OCI-LY7 (cell line): ENCODE measurements around the gene SMOC2. TPM values are rescaled to one million over a fixed set of nuclear protein-coding genes. Genes with fewer than 3 reads are reported as not detected.
"Not testable (repeated sequence)": the region's sequence is repeated elsewhere in the genome, so short reads cannot be mapped to it uniquely, and the experiment has no call there.

ENCODE experiments used
- BruUV-seq: library from RNA; stranded (reverse); fragments of 400-500 nt; replicated peaks from 2 replicates; lab custom pipeline; 2021; lab: Mats Ljungman, UMichigan
- CTCF ChIA-PET: fragments of 300-600 bp; sonication (Branson Sonifier 250); formaldehyde crosslinking; loops from one replicate; lab custom pipeline; 2022; ENCODE audit warnings: antibody characterized with exemption; ENCODE audit not compliant: unreplicated experiment; lab: Charles Lee
- POLR2A ChIA-PET: fragments of 300-600 bp; sonication (Branson Sonifier 250); formaldehyde crosslinking; loops from one replicate; lab custom pipeline; 2022; ENCODE audit warnings: antibody characterized with exemption; lab: Charles Lee
- DNase-seq: peaks from one replicate; pipeline ENCODE4 v3.0.0-alpha.2; 2015; ENCODE audit warnings: low spot score
- H2AFZ ChIP-seq: fragments of 200-600 bp; sonication (generic), shearing (Covaris generic); 2 replicates; pipeline ENCODE4 v1.6.1; 2014; ENCODE audit warnings: mild to moderate bottlenecking, antibody characterized with exemption, low read length, moderate library complexity
- H3K27ac ChIP-seq: fragments of 200-600 bp; sonication (generic); 2 replicates; pipeline ENCODE4 v1.5.1; 2014; ENCODE audit warnings: mixed run types, low read depth, mild to moderate bottlenecking, moderate library complexity, low read length, inconsistent platforms; ENCODE audit not compliant: poor library complexity, severe bottlenecking
- H3K36me3 ChIP-seq: fragments of 200-600 bp; sonication (generic); 2 replicates; pipeline ENCODE4 v1.6.1; 2014; ENCODE audit warnings: mild to moderate bottlenecking, antibody characterized with exemption, low read length, moderate library complexity, mixed read lengths; ENCODE audit not compliant: insufficient read depth
- H3K4me1 ChIP-seq: fragments of 200-600 bp; sonication (generic); 2 replicates; pipeline ENCODE4 v1.5.1; 2014; ENCODE audit warnings: mild to moderate bottlenecking, low read length; ENCODE audit not compliant: insufficient read depth, poor library complexity, severe bottlenecking
- H3K4me2 ChIP-seq: fragments of 200-600 bp; sonication (generic); 2 replicates; pipeline ENCODE4 v1.6.1; 2014; ENCODE audit warnings: mild to moderate bottlenecking, low read length
- H3K4me3 ChIP-seq: fragments of 200-600 bp; sonication (generic); 2 replicates; pipeline ENCODE4 v1.5.1; 2014; ENCODE audit warnings: mild to moderate bottlenecking, low read depth, low read length; ENCODE audit not compliant: poor library complexity, severe bottlenecking
- H3K79me2 ChIP-seq: fragments of 200-600 bp; sonication (generic); 2 replicates; pipeline ENCODE4 v1.6.1; 2016; ENCODE audit warnings: low read depth, mild to moderate bottlenecking, low read length, moderate library complexity, mixed read lengths; ENCODE audit not compliant: insufficient read depth
- H3K9me2 ChIP-seq: fragments of 200-600 bp; sonication (generic); 2 replicates; pipeline ENCODE4 v1.6.1; 2016; ENCODE audit warnings: mild to moderate bottlenecking, low read length, mixed read lengths; ENCODE audit not compliant: insufficient read depth
- H3K9me3 ChIP-seq: fragments of 200-600 bp; sonication (generic); 2 replicates; pipeline ENCODE4 v1.6.1; 2014; ENCODE audit warnings: mild to moderate bottlenecking, mixed run types, low read length, mixed read lengths
- H4K20me1 ChIP-seq: fragments of 200-600 bp; sonication (generic); 2 replicates; pipeline ENCODE4 v1.6.1; 2014; ENCODE audit warnings: mild to moderate bottlenecking, antibody characterized with exemption, low read length, moderate library complexity, mixed read lengths; ENCODE audit not compliant: insufficient read depth
- EZH2phosphoT487 ChIP-seq: fragments of 200-600 bp; sonication (generic); IDR thresholded peaks from 2 replicates; pipeline ENCODE4 v1.6.1; 2018; ENCODE audit warnings: low read depth, borderline replicate concordance, mild to moderate bottlenecking, mixed run types, antibody characterized with exemption, low read length, moderate library complexity, mixed read lengths
- intact Hi-C: fragments of 100-400 bp; cut with micrococcal nuclease; formaldehyde crosslinking; loops from one replicate; pipeline ENCODE4 v1.10.0; 2022; ENCODE audit not compliant: unreplicated experiment
- total RNA-seq, 2 experiments: library from RNA; depleted of rRNA in 1 of 2; stranded (reverse); fragments of >200 nt in 1 of 2; shearing (Covaris generic) in 1 of 2; gene quantifications; 2 replicates each; pipeline ENCODE4 v1.2.3, GENCODE V29; 2014 to 2022
- TF ChIP-seq, protein P1 (sequence below): fragments of 200-600 bp; sonication (generic); conservative IDR thresholded peaks from 2 replicates; pipeline ENCODE4 v1.5.1; 2014; ENCODE audit warnings: mild to moderate bottlenecking, antibody characterized with exemption, low read length, moderate library complexity, mixed read lengths

Gene SMOC2
- total RNA-seq, 2 experiments from 2014 or later, result not detected

- Histone ChIP-seq H3K9me2 (no peaks in the 10 kb centered on the region), H3K4me2 (no peak overlapping the region), H3K4me3 (no peak overlapping the region), H2AFZ (no peak overlapping the region), H3K36me3 (no peaks in the 10 kb centered on the region), H3K4me1 (no peaks in the 10 kb centered on the region), H3K27ac (no peak overlapping the region), H3K79me2 (no peaks in the 10 kb centered on the region), H3K9me3 (no peaks in the 10 kb centered on the region), H4K20me1 (no peaks in the 10 kb centered on the region)
- intact Hi-C loops, result no loop called here
- TF ChIP-seq EZH2phosphoT487, result no peak
- TF ChIP-seq, protein P1, sequence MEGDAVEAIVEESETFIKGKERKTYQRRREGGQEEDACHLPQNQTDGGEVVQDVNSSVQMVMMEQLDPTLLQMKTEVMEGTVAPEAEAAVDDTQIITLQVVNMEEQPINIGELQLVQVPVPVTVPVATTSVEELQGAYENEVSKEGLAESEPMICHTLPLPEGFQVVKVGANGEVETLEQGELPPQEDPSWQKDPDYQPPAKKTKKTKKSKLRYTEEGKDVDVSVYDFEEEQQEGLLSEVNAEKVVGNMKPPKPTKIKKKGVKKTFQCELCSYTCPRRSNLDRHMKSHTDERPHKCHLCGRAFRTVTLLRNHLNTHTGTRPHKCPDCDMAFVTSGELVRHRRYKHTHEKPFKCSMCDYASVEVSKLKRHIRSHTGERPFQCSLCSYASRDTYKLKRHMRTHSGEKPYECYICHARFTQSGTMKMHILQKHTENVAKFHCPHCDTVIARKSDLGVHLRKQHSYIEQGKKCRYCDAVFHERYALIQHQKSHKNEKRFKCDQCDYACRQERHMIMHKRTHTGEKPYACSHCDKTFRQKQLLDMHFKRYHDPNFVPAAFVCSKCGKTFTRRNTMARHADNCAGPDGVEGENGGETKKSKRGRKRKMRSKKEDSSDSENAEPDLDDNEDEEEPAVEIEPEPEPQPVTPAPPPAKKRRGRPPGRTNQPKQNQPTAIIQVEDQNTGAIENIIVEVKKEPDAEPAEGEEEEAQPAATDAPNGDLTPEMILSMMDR, result no peak
- BruUV-seq, result no TSS peak
- ChIA-PET CTCF (no interaction called here), POLR2A (no interaction called here)
- no peak for DNase-seq
These were observed 263.0 kb downstream of the SMOC2 start for GRCh38 chr6:168703990-168704389.

GRCh38 chr6:168704678-168705077 lies 263.7 kb downstream of the SMOC2 start:
- Histone ChIP-seq H3K36me3 (no peaks in the 10 kb centered on the region), H3K4me3 (no peak overlapping the region), H3K27ac (no peak overlapping the region), H3K9me3 (no peaks in the 10 kb centered on the region), H3K79me2 (no peaks in the 10 kb centered on the region), H3K4me2 (no peak overlapping the region), H4K20me1 (no peaks in the 10 kb centered on the region), H3K4me1 (no peaks in the 10 kb centered on the region), H3K9me2 (no peaks in the 10 kb centered on the region), H2AFZ (no peak overlapping the region)
- no peak for TF ChIP-seq EZH2phosphoT487
- TF ChIP-seq, protein P1, result no peak
- DNase-seq, result no peak
- BruUV-seq, result no TSS peak
- POLR2A ChIA-PET, result no interaction called here
- intact Hi-C loops, result no loop called here
- CTCF ChIA-PET, result interaction anchor here (0.6 kb wide), 1 partner anchor 67 kb away, joined by 3 read pairs; no protein-coding TSS in a partner anchor

DNA sequence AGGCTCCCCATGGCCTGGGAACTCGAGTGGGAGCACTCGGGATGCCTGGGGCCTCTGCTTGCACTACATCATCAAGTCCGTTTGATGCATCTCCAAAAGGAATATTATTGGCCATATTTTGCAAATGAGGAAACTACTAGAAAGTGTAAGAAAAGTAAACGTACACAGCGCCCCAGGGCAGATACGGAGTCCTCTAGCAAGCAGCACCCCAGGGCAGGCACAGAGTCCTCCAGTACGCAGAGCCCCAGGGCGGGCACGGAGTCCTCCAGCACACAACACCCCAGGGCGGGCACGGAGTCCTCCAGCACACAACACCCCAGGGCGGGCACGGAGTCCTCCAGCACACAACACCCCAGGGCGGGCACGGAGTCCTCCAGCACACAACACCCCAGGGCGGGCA lies 264.3 kb downstream of the SMOC2 start:
- H3K9me3 ChIP-seq, CTCF ChIA-PET, H3K27ac ChIP-seq, H3K4me1 ChIP-seq, H3K4me3 ChIP-seq, H4K20me1 ChIP-seq, H3K79me2 ChIP-seq, H2AFZ ChIP-seq, POLR2A ChIA-PET, DNase-seq, H3K9me2 ChIP-seq, BruUV-seq, intact Hi-C loops, H3K4me2 ChIP-seq, H3K36me3 ChIP-seq: not testable (repeated sequence)
